Activated CD8-positive, alpha-beta T cell treated with anti-CD3 and anti-CD28 coated beads for 36 hours (primary cell): ENCODE data around the gene EYS. TPM values are rescaled to one million over a fixed set of nuclear protein-coding genes. Genes with fewer than 3 reads are reported as not detected.
"Not testable (repeated sequence)": the region's sequence is repeated elsewhere in the genome, so short reads cannot be mapped to it uniquely, and the experiment has no call there.

Source experiments
- ATAC-seq: fragments of 200-7000 bp; cut with Tn5 transposase; one replicate; pipeline ENCODE4 v1.10.0; 2021; ENCODE audit warnings: mild to moderate bottlenecking, moderate library complexity
- CTCF ChIA-PET: fragments of 350-600 bp; sonication (Branson Sonifier 250); formaldehyde crosslinking; loops from one replicate; lab custom pipeline; 2021; ENCODE audit warnings: antibody characterized with exemption; lab: Charles Lee
- POLR2A ChIA-PET: fragments of 350-600 bp; sonication (Branson Sonifier 250); formaldehyde crosslinking; loops from one replicate; lab custom pipeline; 2021; ENCODE audit warnings: antibody characterized with exemption; lab: Charles Lee
- DNase-seq: peaks from one replicate; pipeline ENCODE4 v3.0.0-alpha.2; 2020
- H3K27ac Mint-ChIP-seq: one replicate; pipeline ENCODE4 v1.8.0; 2021; ENCODE audit warnings: mild to moderate bottlenecking, mixed read lengths
- H3K27me3 Mint-ChIP-seq: one replicate; pipeline ENCODE4 v1.8.0; 2021; ENCODE audit warnings: mixed read lengths
- H3K36me3 Mint-ChIP-seq: one replicate; pipeline ENCODE4 v1.8.0; 2021; ENCODE audit warnings: low read depth, mixed read lengths
- H3K4me1 Mint-ChIP-seq: one replicate; pipeline ENCODE4 v1.8.0; 2021; ENCODE audit warnings: low read depth, mixed read lengths
- H3K4me3 Mint-ChIP-seq: one replicate; pipeline ENCODE4 v1.8.0; 2021; ENCODE audit warnings: mild to moderate bottlenecking, moderate library complexity, mixed read lengths
- H3K9me3 Mint-ChIP-seq: one replicate; pipeline ENCODE4 v1.8.0; 2021; ENCODE audit warnings: mixed read lengths
- intact Hi-C: fragments of 100-400 bp; cut with micrococcal nuclease; formaldehyde crosslinking; loops from one replicate; pipeline ENCODE4 v1.10.0; 2022
- total RNA-seq, 2 experiments: library from RNA; stranded (reverse); gene quantifications; one replicate each; pipeline ENCODE4 v1.2.3, GENCODE V29; 2021
- TF ChIP-seq, protein P1 (sequence below): fragments of 200-600 bp; IDR thresholded peaks from one replicate; pipeline ENCODE4 v1.8.0; 2022; ENCODE audit warnings: antibody characterized with exemption, mild to moderate bottlenecking

Gene EYS
- total RNA-seq, 2 experiments from 2014 or later, result not detected

DNA sequence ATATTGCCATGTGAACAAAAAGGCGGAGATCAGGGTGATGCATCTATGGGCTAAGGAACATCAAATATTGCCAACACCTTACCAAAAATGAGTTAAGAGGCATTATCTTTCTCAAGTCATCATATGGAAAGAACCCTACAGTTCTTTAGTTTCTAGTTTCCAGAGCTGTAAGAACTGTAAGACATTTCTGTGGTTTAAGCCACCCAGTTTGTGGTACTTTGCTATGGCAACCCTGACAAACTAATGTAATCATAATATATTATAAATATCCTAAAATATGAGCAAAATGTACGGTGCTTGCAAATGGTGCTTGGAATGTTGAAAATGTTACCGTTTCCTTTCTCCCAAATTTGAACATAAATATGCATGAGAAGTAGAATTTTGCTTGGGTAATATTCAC, 1721.8 kb downstream of the EYS start:
- Mint-ChIP-seq H3K4me1 (no peaks in the 10 kb centered on the region), H3K9me3 (peaks cover 2% of the 10 kb centered on the region), H3K27me3 (no peaks in the 10 kb centered on the region), H3K36me3 (no peaks in the 10 kb centered on the region), H3K27ac (no peak overlapping the region), H3K4me3 (no peak overlapping the region)
- ChIA-PET POLR2A (no interaction called here), CTCF (no interaction called here)
- DNase-seq (no peak), ATAC-seq (no peak)
- intact Hi-C loops, result no loop called here
- TF ChIP-seq, protein P1, sequence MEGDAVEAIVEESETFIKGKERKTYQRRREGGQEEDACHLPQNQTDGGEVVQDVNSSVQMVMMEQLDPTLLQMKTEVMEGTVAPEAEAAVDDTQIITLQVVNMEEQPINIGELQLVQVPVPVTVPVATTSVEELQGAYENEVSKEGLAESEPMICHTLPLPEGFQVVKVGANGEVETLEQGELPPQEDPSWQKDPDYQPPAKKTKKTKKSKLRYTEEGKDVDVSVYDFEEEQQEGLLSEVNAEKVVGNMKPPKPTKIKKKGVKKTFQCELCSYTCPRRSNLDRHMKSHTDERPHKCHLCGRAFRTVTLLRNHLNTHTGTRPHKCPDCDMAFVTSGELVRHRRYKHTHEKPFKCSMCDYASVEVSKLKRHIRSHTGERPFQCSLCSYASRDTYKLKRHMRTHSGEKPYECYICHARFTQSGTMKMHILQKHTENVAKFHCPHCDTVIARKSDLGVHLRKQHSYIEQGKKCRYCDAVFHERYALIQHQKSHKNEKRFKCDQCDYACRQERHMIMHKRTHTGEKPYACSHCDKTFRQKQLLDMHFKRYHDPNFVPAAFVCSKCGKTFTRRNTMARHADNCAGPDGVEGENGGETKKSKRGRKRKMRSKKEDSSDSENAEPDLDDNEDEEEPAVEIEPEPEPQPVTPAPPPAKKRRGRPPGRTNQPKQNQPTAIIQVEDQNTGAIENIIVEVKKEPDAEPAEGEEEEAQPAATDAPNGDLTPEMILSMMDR, result no peak

DNA sequence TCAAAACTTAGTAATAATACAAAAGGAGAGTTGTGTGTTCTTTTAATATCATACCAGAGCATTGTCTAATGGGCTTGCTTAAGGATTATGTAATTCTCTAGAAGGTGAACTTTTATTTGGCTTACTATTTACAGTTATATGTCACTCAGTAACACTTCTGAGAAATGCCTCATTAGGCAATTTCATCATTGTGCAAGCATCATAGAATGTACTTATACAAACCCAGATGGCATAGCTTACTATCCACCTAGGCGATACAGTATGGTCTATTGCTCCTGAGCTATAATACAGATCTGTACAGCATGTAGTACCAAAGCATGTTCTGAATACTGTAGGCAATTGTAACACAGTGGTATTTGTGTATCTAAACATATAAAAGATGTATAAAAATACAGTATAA, 1731.3 kb downstream of the EYS start:
- TF ChIP-seq, protein P1, result no peak
- DNase-seq (no peak), ATAC-seq (no peak)
- POLR2A ChIA-PET, result no interaction called here
- Mint-ChIP-seq H3K27me3 (no peaks in the 10 kb centered on the region), H3K4me1 (no peaks in the 10 kb centered on the region), H3K27ac (no peak overlapping the region), H3K9me3 (no peaks in the 10 kb centered on the region), H3K36me3 (no peaks in the 10 kb centered on the region), H3K4me3 (no peak overlapping the region)
- CTCF ChIA-PET, result no interaction called here
- intact Hi-C loops, result no loop called here

DNA sequence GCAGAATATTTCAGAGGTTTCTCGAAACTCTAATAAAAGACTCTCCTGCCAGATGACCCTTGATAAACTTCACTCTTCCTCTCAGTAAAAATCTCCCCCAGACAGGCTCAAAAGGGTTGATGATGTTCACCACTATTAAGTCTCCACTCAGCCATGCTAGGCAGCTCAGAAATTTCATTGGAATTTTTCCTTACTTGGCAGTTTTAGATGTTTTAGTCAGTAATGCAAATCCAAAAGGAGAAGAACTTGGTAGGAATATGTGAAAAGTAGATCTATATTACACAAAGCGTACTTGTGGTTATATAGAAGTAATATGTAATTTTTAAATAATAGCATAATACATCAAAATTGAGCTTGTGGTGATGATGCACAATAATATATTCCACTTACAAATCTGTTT, 1738.4 kb downstream of the EYS start:
- intact Hi-C loops, result no loop called here
- CTCF ChIA-PET, result no interaction called here
- H3K9me3 Mint-ChIP-seq, result no peaks in the 10 kb centered on the region

DNA sequence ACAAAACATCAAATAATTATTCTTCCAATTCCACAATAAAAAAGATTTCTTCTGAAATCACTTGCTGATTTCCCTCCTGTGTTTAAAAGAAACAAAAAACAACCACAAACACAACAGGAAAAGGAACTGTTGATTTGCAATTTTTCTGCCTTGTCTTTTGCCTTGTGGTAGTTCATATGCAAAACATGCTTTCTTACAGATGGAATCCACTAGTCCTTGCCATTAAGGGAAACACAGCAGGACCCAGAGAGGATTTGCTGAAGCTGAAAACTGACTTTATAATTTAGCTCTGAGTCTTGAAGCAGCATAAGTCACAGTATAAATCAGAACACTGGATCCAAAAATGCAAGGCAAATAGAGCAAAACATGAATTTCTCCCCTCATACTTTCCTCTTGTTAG, 1742.7 kb downstream of the EYS start:
- H3K36me3 Mint-ChIP-seq, result no peaks in the 10 kb centered on the region
- H3K27ac Mint-ChIP-seq, result no peak overlapping the region
- POLR2A ChIA-PET, result no interaction called here
- CTCF ChIA-PET, result no interaction called here
- no peak overlapping the region for H3K4me3 Mint-ChIP-seq
- no peaks in the 10 kb centered on the region for H3K4me1 Mint-ChIP-seq
- ATAC-seq (no peak), DNase-seq (no peak)
- no peaks in the 10 kb centered on the region for H3K9me3 Mint-ChIP-seq
- TF ChIP-seq, protein P1, result no peak
- intact Hi-C loops, result no loop called here
- no peaks in the 10 kb centered on the region for H3K27me3 Mint-ChIP-seq

More for the DNA sequence above, 1738.4 kb downstream of the EYS start:
- Mint-ChIP-seq H3K27ac (no peak overlapping the region), H3K4me1 (no peaks in the 10 kb centered on the region), H3K4me3 (no peak overlapping the region), H3K27me3 (no peaks in the 10 kb centered on the region), H3K36me3 (no peaks in the 10 kb centered on the region)
- POLR2A ChIA-PET, result no interaction called here
- DNase-seq (no peak), ATAC-seq (no peak)
- TF ChIP-seq, protein P1, result no peak

DNA sequence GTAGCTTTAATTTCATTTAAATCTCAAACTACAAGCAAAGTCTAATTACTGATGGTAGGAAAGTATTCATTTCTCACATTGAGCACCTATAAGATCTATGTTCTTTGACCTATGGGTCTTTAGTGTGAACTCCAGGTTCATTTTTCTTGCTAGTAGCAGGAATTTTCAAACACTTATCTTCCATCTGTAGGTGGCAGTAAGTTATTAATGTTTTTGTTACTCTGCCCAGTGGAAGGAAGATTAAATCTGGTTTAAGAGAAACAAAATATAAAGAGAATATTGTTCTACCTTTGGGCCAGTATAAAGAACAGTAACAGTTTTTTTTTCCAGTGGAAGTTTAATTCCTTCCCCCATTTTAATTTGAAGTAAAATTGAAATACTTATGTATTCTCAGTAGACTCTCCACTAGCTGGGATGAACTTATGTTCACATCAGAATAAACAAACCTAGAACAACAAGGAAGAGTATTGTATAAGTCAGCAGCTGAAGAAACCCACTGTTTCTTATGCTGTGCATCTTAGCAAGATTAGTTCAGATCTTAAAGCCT, 1743.2 kb downstream of the EYS start:
- ATAC-seq (no peak), DNase-seq (no peak)
- POLR2A ChIA-PET, result interaction anchor here (0.7 kb wide), 1 partner anchor 469 kb away, joined by 3 read pairs; no protein-coding TSS in a partner anchor
- H3K4me1 Mint-ChIP-seq, result no peaks in the 10 kb centered on the region
- no peak overlapping the region for H3K27ac Mint-ChIP-seq
- TF ChIP-seq, protein P1, result no peak
- intact Hi-C loops, result no loop called here
- H3K36me3 Mint-ChIP-seq, result no peaks in the 10 kb centered on the region
- CTCF ChIA-PET, result interaction anchor here (1.2 kb wide), 1 partner anchor 41 kb away, joined by 3 read pairs; no protein-coding TSS in a partner anchor
- no peaks in the 10 kb centered on the region for H3K27me3 Mint-ChIP-seq
- H3K4me3 Mint-ChIP-seq, result no peak overlapping the region
- H3K9me3 Mint-ChIP-seq, result no peaks in the 10 kb centered on the region

DNA sequence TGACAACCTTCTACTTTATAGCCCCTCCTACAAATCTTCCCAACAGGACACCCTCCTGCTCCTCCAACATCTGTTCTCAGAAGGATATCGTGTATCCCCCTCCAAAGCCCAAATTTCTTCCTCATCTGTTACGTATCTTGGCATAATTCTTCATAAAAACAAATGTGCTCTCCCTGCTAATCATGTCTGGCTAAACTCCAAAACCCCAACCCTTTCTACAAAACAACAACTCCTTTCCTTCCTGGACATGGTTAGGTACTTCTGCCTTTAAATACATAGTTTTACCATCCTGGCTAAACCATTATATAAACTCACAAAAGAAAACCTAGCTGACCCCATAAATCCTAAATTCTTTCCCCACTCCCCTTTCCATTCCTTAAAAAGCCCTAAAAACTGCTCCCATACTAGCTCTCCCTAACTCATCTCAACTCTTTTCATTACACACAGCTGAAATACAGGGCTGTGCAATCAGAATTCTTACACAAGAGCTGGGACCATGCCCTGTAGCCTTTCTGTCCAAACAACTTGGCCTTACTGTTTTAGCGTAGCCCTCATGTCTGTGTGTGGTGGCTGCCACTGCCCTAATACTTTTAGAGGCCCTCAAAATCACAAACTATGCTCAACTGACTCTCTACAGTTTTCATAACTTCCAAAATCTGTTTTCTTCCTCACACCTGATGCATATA, 1753.5 kb downstream of the EYS start:
- H3K27me3 Mint-ChIP-seq, ATAC-seq, H3K4me3 Mint-ChIP-seq, H3K36me3 Mint-ChIP-seq, DNase-seq, CTCF ChIA-PET, intact Hi-C loops, H3K9me3 Mint-ChIP-seq, H3K4me1 Mint-ChIP-seq, H3K27ac Mint-ChIP-seq, POLR2A ChIA-PET: not testable (repeated sequence)
